Activated CD8-positive, alpha-beta T cell treated with anti-CD3 and anti-CD28 coated beads for 36 hours (primary cell): Measurements from ENCODE around the gene RPL39. TPM values are rescaled to one million over a fixed set of nuclear protein-coding genes. Genes with fewer than 3 reads are reported as not detected.
A peak's percentile ranks its signal among the peaks of the same experiment; 100 is the strongest.

Source experiments
- ATAC-seq: fragments of 200-7000 bp; cut with Tn5 transposase; one replicate; pipeline ENCODE4 v1.10.0; 2021; ENCODE audit warnings: mild to moderate bottlenecking, moderate library complexity
- CTCF ChIA-PET: fragments of 350-600 bp; sonication (Branson Sonifier 250); formaldehyde crosslinking; loops from one replicate; lab custom pipeline; 2021; ENCODE audit warnings: antibody characterized with exemption; lab: Charles Lee
- POLR2A ChIA-PET: fragments of 350-600 bp; sonication (Branson Sonifier 250); formaldehyde crosslinking; loops from one replicate; lab custom pipeline; 2021; ENCODE audit warnings: antibody characterized with exemption; lab: Charles Lee
- DNase-seq: peaks from one replicate; pipeline ENCODE4 v3.0.0-alpha.2; 2020
- H3K27ac Mint-ChIP-seq: one replicate; pipeline ENCODE4 v1.8.0; 2021; ENCODE audit warnings: mild to moderate bottlenecking, mixed read lengths
- H3K27me3 Mint-ChIP-seq: one replicate; pipeline ENCODE4 v1.8.0; 2021; ENCODE audit warnings: mixed read lengths
- H3K36me3 Mint-ChIP-seq: one replicate; pipeline ENCODE4 v1.8.0; 2021; ENCODE audit warnings: low read depth, mixed read lengths
- H3K4me1 Mint-ChIP-seq: one replicate; pipeline ENCODE4 v1.8.0; 2021; ENCODE audit warnings: low read depth, mixed read lengths
- H3K4me3 Mint-ChIP-seq: one replicate; pipeline ENCODE4 v1.8.0; 2021; ENCODE audit warnings: mild to moderate bottlenecking, moderate library complexity, mixed read lengths
- H3K9me3 Mint-ChIP-seq: one replicate; pipeline ENCODE4 v1.8.0; 2021; ENCODE audit warnings: mixed read lengths
- CTCF ChIP-seq: fragments of 200-600 bp; IDR thresholded peaks from one replicate; pipeline ENCODE4 v1.8.0; 2022; ENCODE audit warnings: antibody characterized with exemption, mild to moderate bottlenecking
- intact Hi-C: fragments of 100-400 bp; cut with micrococcal nuclease; formaldehyde crosslinking; loops from one replicate; pipeline ENCODE4 v1.10.0; 2022
- total RNA-seq, 2 experiments: library from RNA; stranded (reverse); gene quantifications; one replicate each; pipeline ENCODE4 v1.2.3, GENCODE V29; 2021

RPL39 gene
- total RNA-seq, 2 experiments from 2014 or later, result 2,778 to 2,808 TPM

- Mint-ChIP-seq H3K9me3 (no peaks in the 10 kb centered on the region), H3K4me3 (no peak overlapping the region), H3K36me3 (peaks cover 2% of the 10 kb centered on the region), H3K27me3 (no peaks in the 10 kb centered on the region), H3K4me1 (no peaks in the 10 kb centered on the region), H3K27ac (no peak overlapping the region)
- CTCF ChIA-PET, result no interaction called here
- TF ChIP-seq CTCF, result no peak
- ATAC-seq (no peak), DNase-seq (no peak)
- intact Hi-C loops, result no loop called here
- POLR2A ChIA-PET, result interaction anchor here (1.3 kb wide), 1 partner anchor 10 kb away, joined by 3 read pairs; the partner anchor contains the start of gene RPL39
Observed at GRCh38 chrX:119801253-119802221, 10.1 kb upstream of the RPL39 start.

- DNase-seq, result peak; percentile 41
- no peak for TF ChIP-seq CTCF
- Mint-ChIP-seq H3K27ac (peak overlapping the region; percentile 96), H3K27me3 (no peaks in the 10 kb centered on the region), H3K4me3 (peak overlapping the region; percentile 91), H3K36me3 (peaks cover 50% of the 10 kb centered on the region), H3K9me3 (no peaks in the 10 kb centered on the region), H3K4me1 (peaks cover 27% of the 10 kb centered on the region)
- ChIA-PET CTCF (interaction anchor here (0.8 to 1.9 kb wide), 6 partner anchors 16 to 181 kb away, joined by 3 to 6 read pairs (median 4); partner anchors contain the start of genes NDUFA1, RNF113A, SOWAHD and UPF3B), POLR2A (interaction anchor here (0.5 to 3.0 kb wide), 17 partner anchors 8 to 217 kb away, joined by 3 to 24 read pairs (median 5); partner anchors contain the start of genes NDUFA1, NKRF, RNF113A and SOWAHD)
- intact Hi-C loops, result loop anchor here (2.0 kb wide), 1 partner anchor 80 kb away; the partner anchor contains the start of genes NDUFA1 and RNF113A
- peak; percentile 6 for ATAC-seq
Observed at GRCh38 chrX:119790977-119791436, 423 bp downstream of the RPL39 start.

- POLR2A ChIA-PET, result interaction anchor here (0.7 to 1.4 kb wide), 7 partner anchors 10 to 94 kb away, joined by 3 to 6 read pairs (median 3); partner anchors contain the start of genes NDUFA1, RNF113A and SOWAHD
- peak overlapping the region; percentile 24 for H3K4me3 Mint-ChIP-seq
- ATAC-seq (peak; percentile 78), DNase-seq (peak; percentile 60)
- H3K4me1 Mint-ChIP-seq, result peaks cover 38% of the 10 kb centered on the region
- H3K9me3 Mint-ChIP-seq, result no peaks in the 10 kb centered on the region
- TF ChIP-seq CTCF, result peak; percentile 61
- H3K36me3 Mint-ChIP-seq, result peaks cover 59% of the 10 kb centered on the region
- H3K27ac Mint-ChIP-seq, result peak overlapping the region; percentile 50
- H3K27me3 Mint-ChIP-seq, result no peaks in the 10 kb centered on the region
- CTCF ChIA-PET, result interaction anchor here (1.0 to 2.1 kb wide), 6 partner anchors 9 to 303 kb away, joined by 3 to 7 read pairs (median 3); partner anchors contain the start of genes NDUFA1, RNF113A and UPF3B
- intact Hi-C loops, result no loop called here
Observed at GRCh38 chrX:119784747-119785446, 6.5 kb downstream of the RPL39 start.

GRCh38 chrX:119783026-119783425 lies 8.4 kb downstream of the RPL39 start:
- Mint-ChIP-seq H3K4me1 (peaks cover 36% of the 10 kb centered on the region), H3K36me3 (peaks cover 41% of the 10 kb centered on the region), H3K27me3 (no peaks in the 10 kb centered on the region), H3K4me3 (no peak overlapping the region), H3K27ac (peak overlapping the region; percentile 52), H3K9me3 (no peaks in the 10 kb centered on the region)
- ChIA-PET CTCF (no interaction called here), POLR2A (interaction anchor here (1.2 kb wide), 1 partner anchor 9 kb away, joined by 3 read pairs; the partner anchor contains the start of gene RPL39)
- TF ChIP-seq CTCF, result no peak
- DNase-seq, result no peak
- ATAC-seq, result no peak
- intact Hi-C loops, result no loop called here
